ENCODE results near the gene BRD4.

BRD4 gene

GRCh38 chr19:15196360-15197005 is 135.9 kb downstream of the BRD4 start:
- ChIA-PET CTCF (interaction anchor here (1.4 kb wide), 1 partner anchor 359 kb away, joined by 3 read pairs; no protein-coding TSS in a partner anchor), POLR2A (no interaction called here)
- TF ChIP-seq CTCF (IDR thresholded peaks at IDR 0.05; ENCODE audit: control extremely low read depth, extremely low read depth, low read depth, missing control alignments), result no peak

GRCh38 chr19:15195371-15196334 is 136.7 kb downstream of the BRD4 start:
- ChIA-PET POLR2A (interaction anchor here (0.6 to 0.7 kb wide), 2 partner anchors 237 to 1282 kb away, joined by 4 to 8 read pairs; no protein-coding TSS in a partner anchor), CTCF (no interaction called here)

More at GRCh38 chr19:15196360-15197005, 135.9 kb downstream of the BRD4 start:
- no peak for DNase-seq (ENCODE audit: extremely low spot score)

GRCh38 chr19:15194938-15195337 is 137.4 kb downstream of the BRD4 start:
- TF ChIP-seq CTCF (IDR thresholded peaks at IDR 0.05; ENCODE audit: control extremely low read depth, extremely low read depth, low read depth, missing control alignments), result no peak
- ChIA-PET POLR2A (interaction anchor here (0.7 kb wide), 2 partner anchors 1283 to 1846 kb away, joined by 5 to 8 read pairs; no protein-coding TSS in a partner anchor), CTCF (interaction anchor here (1.2 to 1.4 kb wide), 2 partner anchors 15 to 59 kb away, joined by 3 read pairs; no protein-coding TSS in a partner anchor)
- DNase-seq (ENCODE audit: extremely low spot score), result no peak

More at GRCh38 chr19:15195371-15196334, 136.7 kb downstream of the BRD4 start:
- DNase-seq (ENCODE audit: extremely low spot score), result no peak
- peak; percentile 5 for TF ChIP-seq CTCF (IDR thresholded peaks at IDR 0.05; ENCODE audit: control extremely low read depth, extremely low read depth, low read depth, missing control alignments)

- no peak for DNase-seq (ENCODE audit: extremely low spot score)
- ChIA-PET POLR2A (no interaction called here), CTCF (no interaction called here)
- no peak for TF ChIP-seq CTCF (IDR thresholded peaks at IDR 0.05; ENCODE audit: control extremely low read depth, extremely low read depth, low read depth, missing control alignments)
These were observed 140.4 kb downstream of the BRD4 start for GRCh38 chr19:15191982-15192381.

- DNase-seq (ENCODE audit: extremely low spot score), result no peak
- POLR2A ChIA-PET, result no interaction called here
- CTCF ChIA-PET, result no interaction called here
- no peak for TF ChIP-seq CTCF (IDR thresholded peaks at IDR 0.05; ENCODE audit: control extremely low read depth, extremely low read depth, low read depth, missing control alignments)
These were observed 140.8 kb downstream of the BRD4 start for GRCh38 chr19:15191514-15191913.

- ChIA-PET POLR2A (no interaction called here), CTCF (interaction anchor here (1.2 kb wide), 1 partner anchor 367 kb away, joined by 3 read pairs; no protein-coding TSS in a partner anchor)
- no peak for TF ChIP-seq CTCF (IDR thresholded peaks at IDR 0.05; ENCODE audit: control extremely low read depth, extremely low read depth, low read depth, missing control alignments)
- DNase-seq (ENCODE audit: extremely low spot score), result no peak
These were observed 143.5 kb downstream of the BRD4 start for GRCh38 chr19:15188851-15189250.
